Activated CD4-positive, alpha-beta T cell treated with anti-CD3 and anti-CD28 coated beads, Interleukin-2, amount 10 ng/mL, durations not matched to agents 7 days and 5 days (primary cell): ENCODE data around the gene PHC2. TPM values are rescaled to one million over a fixed set of nuclear protein-coding genes. Genes with fewer than 3 reads are reported as not detected.

Experiments used
- CTCF ChIA-PET: fragments of 350-600 bp; sonication (Branson Sonifier 250); formaldehyde crosslinking; loops from one replicate; lab custom pipeline; 2021; ENCODE audit warnings: antibody characterized with exemption; lab: Charles Lee
- POLR2A ChIA-PET: fragments of 350-600 bp; sonication (Branson Sonifier 250); formaldehyde crosslinking; loops from one replicate; lab custom pipeline; 2021; ENCODE audit warnings: antibody characterized with exemption; lab: Charles Lee
- DNase-seq: peaks from one replicate; pipeline ENCODE4 v3.0.0-alpha.2; 2020
- H3K27ac Mint-ChIP-seq: one replicate; pipeline ENCODE4 v1.8.0; 2021; ENCODE audit warnings: mild to moderate bottlenecking, moderate library complexity, mixed read lengths
- H3K27me3 Mint-ChIP-seq: one replicate; pipeline ENCODE4 v1.8.0; 2021; ENCODE audit warnings: mixed read lengths
- H3K36me3 Mint-ChIP-seq: one replicate; pipeline ENCODE4 v1.8.0; 2021; ENCODE audit warnings: low read depth, mixed read lengths
- H3K4me1 Mint-ChIP-seq: one replicate; pipeline ENCODE4 v1.8.0; 2021; ENCODE audit warnings: mixed read lengths
- H3K4me3 Mint-ChIP-seq: one replicate; pipeline ENCODE4 v1.8.0; 2021; ENCODE audit warnings: mild to moderate bottlenecking, moderate library complexity, mixed read lengths
- H3K9me3 Mint-ChIP-seq: one replicate; pipeline ENCODE4 v1.8.0; 2021; ENCODE audit warnings: mixed read lengths
- total RNA-seq, 2 experiments: library from RNA; stranded (reverse); gene quantifications; one replicate each; pipeline ENCODE4 v1.2.3, GENCODE V29; 2021

The PHC2 gene
- total RNA-seq, 2 experiments from 2014 or later: 43.2 to 48.3 TPM

DNA sequence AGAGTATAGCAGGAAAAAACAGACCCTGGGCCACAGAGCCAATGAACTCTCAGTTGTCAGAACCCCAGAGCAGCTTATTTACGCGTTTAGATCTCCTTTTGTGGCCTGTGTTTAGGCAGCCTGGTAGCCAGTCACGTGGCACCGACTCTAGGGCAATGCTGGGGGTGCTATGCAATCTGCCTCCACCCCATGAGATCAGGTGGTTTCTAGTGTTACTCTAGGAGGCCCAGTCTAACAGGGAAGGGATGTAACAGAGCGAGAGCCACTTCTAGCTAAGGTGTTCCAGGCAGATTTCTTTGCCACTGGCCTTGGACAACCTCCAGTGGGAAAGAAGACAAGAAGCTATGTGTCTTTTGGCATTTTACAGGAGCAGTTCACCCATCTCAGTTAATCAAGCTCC, 98.0 kb downstream of the PHC2 start:
- H3K9me3 Mint-ChIP-seq: no peaks in the 10 kb centered on the region
- ChIA-PET CTCF (no interaction called here), POLR2A (no interaction called here)
- H3K36me3 Mint-ChIP-seq: peaks cover 28% of the 10 kb centered on the region
- no peak for DNase-seq
- no peak overlapping the region for H3K4me3 Mint-ChIP-seq
- no peaks in the 10 kb centered on the region for H3K27me3 Mint-ChIP-seq
- H3K27ac Mint-ChIP-seq: no peak overlapping the region
- H3K4me1 Mint-ChIP-seq: peaks cover 13% of the 10 kb centered on the region

DNA sequence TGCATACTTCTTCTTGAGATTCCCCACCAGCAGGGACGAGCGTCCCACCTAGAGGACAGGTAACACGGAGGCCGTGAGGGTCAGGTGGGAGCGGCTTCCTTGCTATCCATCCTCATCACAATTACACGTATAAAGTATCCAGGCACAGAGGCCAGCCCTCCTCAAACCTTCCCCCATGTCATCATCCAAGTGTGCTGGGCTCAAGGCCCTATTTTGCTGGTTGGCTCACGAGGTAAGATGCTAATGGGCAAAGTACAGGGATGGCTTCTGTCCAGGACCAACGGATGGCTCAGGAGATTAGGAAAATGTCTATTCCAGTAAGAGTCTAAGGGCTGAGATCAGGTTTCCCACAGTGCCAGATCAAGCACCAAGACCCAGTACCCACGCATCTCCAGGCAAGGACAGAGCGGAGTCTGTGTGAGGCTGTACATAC, 98.5 kb downstream of the PHC2 start:
- H3K36me3 Mint-ChIP-seq: peaks cover 28% of the 10 kb centered on the region
- H3K27me3 Mint-ChIP-seq: no peaks in the 10 kb centered on the region
- CTCF ChIA-PET: no interaction called here

DNA sequence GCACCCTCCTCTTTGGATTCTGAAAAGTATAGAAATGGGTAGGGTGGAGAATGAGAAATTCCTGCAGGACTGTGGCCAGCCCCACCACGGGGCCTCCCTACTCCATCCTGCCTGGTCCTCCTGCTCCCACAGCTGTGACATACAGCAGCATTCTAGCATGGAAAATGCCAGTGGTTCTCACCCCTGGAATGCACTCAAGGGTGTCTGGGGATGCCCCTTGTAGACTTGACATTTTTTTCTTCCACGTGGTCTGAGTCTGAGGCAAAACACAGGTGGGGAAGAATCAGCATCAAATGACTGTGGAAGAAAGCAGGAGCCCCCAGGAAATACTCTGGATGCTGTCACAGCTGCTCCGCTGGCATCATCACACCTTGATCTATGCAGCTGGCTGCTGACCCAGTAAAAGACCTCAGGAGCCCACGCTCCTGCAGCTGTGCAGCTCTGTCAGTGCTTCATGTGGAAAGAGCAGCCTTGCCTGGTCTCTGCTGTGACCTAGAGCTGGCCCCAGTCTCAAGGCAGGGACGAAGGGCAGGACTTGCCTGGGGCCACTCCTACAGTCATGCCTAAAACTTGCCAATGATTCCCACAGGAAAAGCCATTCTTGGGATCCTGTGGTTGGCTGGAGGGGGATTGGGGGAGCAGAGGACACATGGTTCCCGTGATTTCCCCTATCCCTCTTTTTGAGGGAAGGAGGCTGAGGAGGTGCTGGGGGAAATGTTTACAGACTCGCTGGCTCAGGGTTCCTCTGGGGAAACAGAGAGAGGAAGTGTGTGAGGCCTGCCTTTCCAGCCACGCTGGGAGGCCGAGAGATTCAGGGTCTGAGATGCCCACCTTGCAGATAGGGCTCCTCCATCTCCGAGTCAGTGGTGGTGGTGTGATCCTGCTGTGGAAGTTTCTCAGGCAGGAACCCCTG, 99.2 kb downstream of the PHC2 start:
- ChIA-PET POLR2A (no interaction called here), CTCF (interaction anchor here (0.6 to 1.2 kb wide), 2 partner anchors 33 to 805 kb away, joined by 3 to 5 read pairs; no protein-coding TSS in a partner anchor)
- DNase-seq: no peak
- Mint-ChIP-seq H3K27me3 (no peaks in the 10 kb centered on the region), H3K9me3 (no peaks in the 10 kb centered on the region), H3K27ac (no peak overlapping the region), H3K36me3 (peaks cover 34% of the 10 kb centered on the region), H3K4me1 (peaks cover 10% of the 10 kb centered on the region), H3K4me3 (no peak overlapping the region)

More for the DNA sequence above, 98.5 kb downstream of the PHC2 start:
- Mint-ChIP-seq H3K9me3 (no peaks in the 10 kb centered on the region), H3K4me3 (no peak overlapping the region), H3K27ac (no peak overlapping the region), H3K4me1 (peaks cover 12% of the 10 kb centered on the region)
- POLR2A ChIA-PET: no interaction called here
- no peak for DNase-seq

- Mint-ChIP-seq H3K4me3 (no peak overlapping the region), H3K27ac (no peak overlapping the region), H3K4me1 (peaks cover 8% of the 10 kb centered on the region), H3K36me3 (peaks cover 37% of the 10 kb centered on the region), H3K27me3 (no peaks in the 10 kb centered on the region), H3K9me3 (no peaks in the 10 kb centered on the region)
- POLR2A ChIA-PET: no interaction called here
- DNase-seq: no peak
- CTCF ChIA-PET: interaction anchor here (1.2 to 1.3 kb wide), 2 partner anchors 9 to 33 kb away, joined by 3 read pairs; no protein-coding TSS in a partner anchor
Observed at GRCh38 chr1:33330906-33331305, 100.0 kb downstream of the PHC2 start.

DNA sequence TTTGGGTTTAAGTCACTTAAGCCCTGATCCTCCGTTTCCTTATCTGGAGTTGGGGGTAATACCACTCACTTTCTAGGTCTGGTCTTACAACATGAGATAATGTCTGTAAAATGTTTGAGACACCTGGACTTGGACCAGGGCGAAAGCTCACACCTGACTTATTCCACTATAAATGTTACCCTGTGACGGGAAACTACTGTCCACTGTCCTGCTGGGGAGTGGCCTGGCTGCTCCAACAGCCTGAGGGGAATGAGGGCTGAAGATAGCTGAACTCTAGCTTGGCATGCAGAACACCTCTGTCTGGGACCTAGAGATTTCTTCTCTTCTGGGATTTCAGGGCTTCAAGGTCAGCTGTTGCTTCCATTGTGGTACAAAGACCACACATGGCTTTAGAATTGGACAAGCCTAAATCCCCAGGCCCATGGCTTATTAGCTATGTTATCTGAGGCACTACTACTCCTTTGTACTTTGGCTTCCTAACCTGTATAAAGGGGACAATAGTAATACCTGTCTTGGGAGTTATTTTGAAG, 100.5 kb downstream of the PHC2 start:
- CTCF ChIA-PET: interaction anchor here (1.3 kb wide), 1 partner anchor 9 kb away, joined by 3 read pairs; no protein-coding TSS in a partner anchor
- peaks cover 40% of the 10 kb centered on the region for H3K36me3 Mint-ChIP-seq
- no peak overlapping the region for H3K4me3 Mint-ChIP-seq
- no peak for DNase-seq
- no peaks in the 10 kb centered on the region for H3K9me3 Mint-ChIP-seq
- no peaks in the 10 kb centered on the region for H3K27me3 Mint-ChIP-seq
- POLR2A ChIA-PET: no interaction called here
- peaks cover 8% of the 10 kb centered on the region for H3K4me1 Mint-ChIP-seq
- no peak overlapping the region for H3K27ac Mint-ChIP-seq

DNA sequence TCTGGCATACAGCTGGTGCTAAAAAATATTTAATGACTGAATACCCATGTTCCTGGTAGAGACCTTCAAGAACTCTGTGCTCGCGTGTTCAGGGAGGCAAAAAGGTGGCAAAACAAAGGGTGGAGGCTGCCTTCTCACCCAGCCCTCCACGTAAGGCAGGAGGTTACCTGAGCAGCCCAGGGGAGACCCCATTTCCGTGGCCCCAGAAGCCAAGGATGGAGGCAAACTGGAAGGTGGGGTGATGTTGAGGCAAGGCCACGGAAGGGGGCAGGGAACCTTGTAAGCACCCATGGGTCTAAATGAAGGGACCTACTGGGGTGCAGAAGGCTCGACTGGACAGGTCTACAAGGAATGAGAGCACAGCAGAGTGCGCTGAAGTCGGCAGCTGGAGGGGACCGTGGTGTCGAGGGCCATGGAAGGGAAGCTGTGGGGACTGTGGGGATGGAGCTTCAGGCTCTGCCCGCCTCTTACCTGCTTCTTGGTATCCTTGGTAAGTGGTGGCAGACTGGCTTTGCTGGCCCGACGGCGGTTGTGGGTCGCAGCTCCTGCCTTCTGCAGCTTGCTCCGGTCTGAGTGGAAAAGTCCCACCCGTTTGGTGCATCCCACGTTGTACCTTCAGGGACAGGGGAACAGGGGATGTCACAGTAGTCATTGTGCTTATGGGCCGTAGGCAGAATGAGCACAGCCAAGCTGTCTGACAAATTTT, 101.1 kb downstream of the PHC2 start:
- no peak for DNase-seq
- peaks cover 2% of the 10 kb centered on the region for H3K4me1 Mint-ChIP-seq
- H3K9me3 Mint-ChIP-seq: no peaks in the 10 kb centered on the region
- POLR2A ChIA-PET: no interaction called here
- CTCF ChIA-PET: interaction anchor here (1.3 kb wide), 1 partner anchor 10 kb away, joined by 3 read pairs; no protein-coding TSS in a partner anchor
- H3K27ac Mint-ChIP-seq: no peak overlapping the region
- H3K27me3 Mint-ChIP-seq: no peaks in the 10 kb centered on the region
- no peak overlapping the region for H3K4me3 Mint-ChIP-seq
- peaks cover 42% of the 10 kb centered on the region for H3K36me3 Mint-ChIP-seq

GRCh38 chr1:33328817-33329216, 102.1 kb downstream of the PHC2 start:
- Mint-ChIP-seq H3K4me3 (no peak overlapping the region), H3K36me3 (peaks cover 42% of the 10 kb centered on the region), H3K27ac (no peak overlapping the region), H3K9me3 (no peaks in the 10 kb centered on the region), H3K27me3 (no peaks in the 10 kb centered on the region), H3K4me1 (no peaks in the 10 kb centered on the region)
- POLR2A ChIA-PET: no interaction called here
- no peak for DNase-seq
- CTCF ChIA-PET: no interaction called here

DNA sequence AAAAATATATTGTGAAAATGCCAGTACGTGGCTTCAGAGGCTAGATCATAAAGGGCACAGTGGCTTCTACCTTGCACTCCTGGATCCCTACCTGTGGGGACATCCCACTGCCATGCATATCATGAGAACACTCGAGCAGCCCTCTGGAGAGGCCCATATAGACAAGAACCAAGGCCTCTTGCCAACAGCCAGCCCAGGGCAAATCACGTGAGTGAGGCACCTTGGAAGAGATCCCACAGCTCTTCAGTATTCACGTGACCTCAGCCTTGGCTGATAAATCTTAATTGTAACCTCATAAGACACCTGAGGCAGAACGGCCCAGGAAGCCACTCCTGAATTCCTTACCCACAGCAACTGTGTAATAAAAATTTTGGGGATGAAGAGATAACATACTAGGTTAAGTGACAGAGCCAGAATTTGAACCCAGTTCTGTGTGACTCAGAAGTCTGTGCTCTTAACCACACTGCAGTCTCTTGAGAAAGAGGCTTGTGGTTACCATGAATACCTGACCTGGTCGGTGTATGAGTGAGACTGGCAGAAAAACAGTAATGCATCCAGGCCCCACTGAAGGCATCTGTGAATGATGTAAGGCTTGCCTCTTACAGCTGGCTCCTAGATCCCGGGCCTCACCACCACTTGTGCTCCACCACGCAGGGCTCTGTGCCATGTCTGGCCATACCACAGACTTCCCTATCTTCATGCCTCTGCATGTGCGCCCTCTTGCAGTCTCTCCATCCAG, 103.1 kb downstream of the PHC2 start:
- H3K36me3 Mint-ChIP-seq: peaks cover 42% of the 10 kb centered on the region
- H3K4me3 Mint-ChIP-seq: no peak overlapping the region
- H3K27ac Mint-ChIP-seq: no peak overlapping the region
- no peaks in the 10 kb centered on the region for H3K27me3 Mint-ChIP-seq
- DNase-seq: no peak
- H3K9me3 Mint-ChIP-seq: no peaks in the 10 kb centered on the region
- CTCF ChIA-PET: no interaction called here
- H3K4me1 Mint-ChIP-seq: no peaks in the 10 kb centered on the region
- POLR2A ChIA-PET: no interaction called here

- Mint-ChIP-seq H3K36me3 (peaks cover 42% of the 10 kb centered on the region), H3K9me3 (no peaks in the 10 kb centered on the region), H3K27me3 (no peaks in the 10 kb centered on the region), H3K27ac (no peak overlapping the region), H3K4me1 (no peaks in the 10 kb centered on the region), H3K4me3 (no peak overlapping the region)
- ChIA-PET CTCF (no interaction called here), POLR2A (no interaction called here)
- DNase-seq: no peak
Observed at GRCh38 chr1:33326785-33327184, 104.1 kb downstream of the PHC2 start.

DNA sequence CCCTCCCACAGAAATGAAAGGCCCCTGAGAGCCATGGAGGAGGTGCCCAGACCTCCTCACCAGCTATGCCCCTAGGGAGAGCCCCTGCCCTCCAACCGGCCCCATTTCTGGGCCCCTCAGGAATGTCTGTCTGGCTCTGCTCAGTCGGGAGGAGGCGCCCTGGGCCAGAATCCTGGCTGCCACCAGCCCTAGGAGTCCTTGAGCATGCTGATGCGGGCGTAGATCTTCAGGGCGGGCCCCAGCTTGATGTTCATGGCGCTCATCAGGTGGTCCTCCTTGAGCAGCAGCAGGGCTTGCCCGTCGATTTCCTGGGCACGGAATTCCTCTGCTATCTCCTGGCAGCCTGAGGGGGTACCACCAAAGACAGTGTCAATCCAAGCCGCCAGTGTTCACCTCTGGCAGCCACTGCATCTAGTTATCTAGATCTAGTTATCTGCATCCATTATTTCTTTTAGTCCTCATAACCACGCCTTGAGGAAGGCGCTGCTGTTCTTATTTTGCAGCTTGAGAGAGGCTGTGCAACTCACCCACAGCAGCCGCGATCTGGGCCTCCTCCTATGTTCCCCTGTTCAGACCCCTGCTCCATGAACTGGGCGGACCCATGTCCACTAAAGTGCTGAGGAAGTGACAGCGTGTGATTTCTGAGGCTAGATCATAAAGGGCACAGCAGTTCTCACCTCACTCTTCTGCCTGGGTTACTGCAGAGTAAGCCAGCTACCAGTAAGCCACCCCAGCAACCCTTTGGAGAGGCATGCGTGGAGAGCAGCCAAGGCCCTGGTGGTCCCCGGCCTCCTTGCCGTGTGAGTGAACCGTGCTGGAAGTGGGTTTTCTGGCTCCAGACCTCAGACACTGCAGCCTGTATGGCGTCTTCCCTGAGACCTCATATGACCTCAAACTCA, 106.0 kb downstream of the PHC2 start:
- DNase-seq: no peak
- no peaks in the 10 kb centered on the region for H3K9me3 Mint-ChIP-seq
- ChIA-PET POLR2A (no interaction called here), CTCF (interaction anchor here (0.5 to 1.9 kb wide), 3 partner anchors 17 to 472 kb away, joined by 3 to 4 read pairs (median 3); no protein-coding TSS in a partner anchor)
- no peaks in the 10 kb centered on the region for H3K27me3 Mint-ChIP-seq
- H3K27ac Mint-ChIP-seq: no peak overlapping the region
- H3K4me1 Mint-ChIP-seq: no peaks in the 10 kb centered on the region
- no peak overlapping the region for H3K4me3 Mint-ChIP-seq
- peaks cover 38% of the 10 kb centered on the region for H3K36me3 Mint-ChIP-seq

- ChIA-PET CTCF (no interaction called here), POLR2A (no interaction called here)
- H3K9me3 Mint-ChIP-seq: no peaks in the 10 kb centered on the region
- H3K4me1 Mint-ChIP-seq: no peaks in the 10 kb centered on the region
- peaks cover 27% of the 10 kb centered on the region for H3K36me3 Mint-ChIP-seq
- H3K4me3 Mint-ChIP-seq: no peak overlapping the region
- H3K27ac Mint-ChIP-seq: no peak overlapping the region
- H3K27me3 Mint-ChIP-seq: no peaks in the 10 kb centered on the region
- DNase-seq: no peak
Observed at GRCh38 chr1:33323663-33324477, 107.0 kb downstream of the PHC2 start.
